Esophagus (tissue), 2 donors: ENCODE measurements around the gene CHRNG. TPM values are rescaled to one million over a fixed set of nuclear protein-coding genes. Genes with fewer than 3 reads are reported as not detected.

Experiments
- H3K27ac ChIP-seq, 2 donors: one replicate each; pipeline ENCODE4 v1.5.1; 2013; ENCODE audit warnings: low read depth in 2 of 2, mild to moderate bottlenecking in 2 of 2, inconsistent platforms in 1 of 2, low read length in 1 of 2, moderate library complexity in 1 of 2
- H3K27me3 ChIP-seq, 2 donors: one replicate each; pipeline ENCODE4 v1.6.1; 2013; ENCODE audit warnings: low read length in 2 of 2, control low read depth in 1 of 2, mild to moderate bottlenecking in 1 of 2; ENCODE audit not compliant: insufficient read depth in 2 of 2, control insufficient read depth in 1 of 2
- H3K36me3 ChIP-seq, 2 donors: one replicate each; pipeline ENCODE4 v1.6.1; 2013; ENCODE audit warnings: low read length in 1 of 2; ENCODE audit not compliant: control insufficient read depth in 2 of 2, insufficient read depth in 2 of 2
- H3K4me1 ChIP-seq, 2 donors: one replicate each; pipeline ENCODE4 v1.6.1; 2013; ENCODE audit warnings: low read length in 1 of 2; ENCODE audit not compliant: control insufficient read depth in 2 of 2, insufficient read depth in 2 of 2
- H3K4me3 ChIP-seq, 2 donors: one replicate each; pipeline ENCODE4 v1.5.1; 2013; ENCODE audit warnings: low read length in 2 of 2, mild to moderate bottlenecking in 2 of 2, low read depth in 1 of 2, moderate library complexity in 1 of 2
- H3K9me3 ChIP-seq, 2 donors: one replicate each; pipeline ENCODE4 v1.6.1; 2013; ENCODE audit warnings: mild to moderate bottlenecking in 2 of 2, low read depth in 1 of 2, low read length in 1 of 2, moderate library complexity in 1 of 2; ENCODE audit not compliant: control insufficient read depth in 2 of 2, insufficient read depth in 1 of 2
- WGBS, 2 donors: extraction: QIAGEN DNeasy Blood & Tissue Kit; methylation state at CpG; one replicate each; pipeline ENCODE4 v1.1.7; 2013; 5-methylcytosine and 5-hydroxymethylcytosine counted together
- polyA plus RNA-seq, 2 donors: library from polyadenylated mRNA; stranded (reverse); fragments of 200-250 nt; gene quantifications; one replicate each; pipeline ENCODE4 v1.2.3, GENCODE V29; 2013
- donor health status: healthy with polysubstance abuse.
- donor health status: Bipolar disorder and iron deficiency.

The CHRNG gene
- polyA plus RNA-seq, 2 donors = not detected

DNA sequence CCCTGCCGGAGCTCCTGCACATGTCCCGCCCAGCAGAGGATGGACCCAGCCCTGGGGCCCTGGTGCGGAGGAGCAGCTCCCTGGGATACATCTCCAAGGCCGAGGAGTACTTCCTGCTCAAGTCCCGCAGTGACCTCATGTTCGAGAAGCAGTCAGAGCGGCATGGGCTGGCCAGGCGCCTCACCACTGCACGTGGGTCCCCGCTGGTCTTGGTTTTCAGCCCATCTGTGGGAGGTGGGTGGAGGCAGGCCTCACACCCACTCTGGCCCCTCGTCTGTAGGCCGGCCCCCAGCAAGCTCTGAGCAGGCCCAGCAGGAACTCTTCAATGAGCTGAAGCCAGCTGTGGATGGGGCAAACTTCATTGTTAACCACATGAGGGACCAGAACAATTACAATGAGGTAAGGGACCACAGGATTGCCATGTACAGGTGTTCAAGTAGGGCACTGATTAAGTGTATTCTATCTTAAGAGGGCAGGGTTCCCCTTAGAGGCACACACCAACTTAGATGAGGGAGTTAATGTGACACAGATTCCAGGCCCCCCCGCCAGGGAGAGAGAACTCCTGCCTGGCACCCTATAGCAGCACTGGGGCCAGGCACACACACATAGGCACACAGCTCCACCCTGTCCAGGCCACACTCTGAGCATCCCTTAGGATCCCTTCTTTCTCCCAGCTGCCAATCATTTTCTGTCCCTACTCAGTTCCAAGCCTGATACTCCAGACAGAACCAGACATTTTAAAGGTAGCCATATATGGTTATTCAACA lies 5.4 kb upstream of the CHRNG start:
- 74 to 77% methylated on average over 13 of the region's 13 CpGs for WGBS, 2 donors
- Histone ChIP-seq H3K4me1 (peaks cover 0 to 2% of the 10 kb centered on the region in 2 donors), H3K36me3 (no peaks in the 10 kb centered on the region), H3K27ac (no peak overlapping the region), H3K4me3 (no peak overlapping the region), H3K27me3 (no peaks in the 10 kb centered on the region), H3K9me3 (peaks cover 0 to 6% of the 10 kb centered on the region in 2 donors)

DNA sequence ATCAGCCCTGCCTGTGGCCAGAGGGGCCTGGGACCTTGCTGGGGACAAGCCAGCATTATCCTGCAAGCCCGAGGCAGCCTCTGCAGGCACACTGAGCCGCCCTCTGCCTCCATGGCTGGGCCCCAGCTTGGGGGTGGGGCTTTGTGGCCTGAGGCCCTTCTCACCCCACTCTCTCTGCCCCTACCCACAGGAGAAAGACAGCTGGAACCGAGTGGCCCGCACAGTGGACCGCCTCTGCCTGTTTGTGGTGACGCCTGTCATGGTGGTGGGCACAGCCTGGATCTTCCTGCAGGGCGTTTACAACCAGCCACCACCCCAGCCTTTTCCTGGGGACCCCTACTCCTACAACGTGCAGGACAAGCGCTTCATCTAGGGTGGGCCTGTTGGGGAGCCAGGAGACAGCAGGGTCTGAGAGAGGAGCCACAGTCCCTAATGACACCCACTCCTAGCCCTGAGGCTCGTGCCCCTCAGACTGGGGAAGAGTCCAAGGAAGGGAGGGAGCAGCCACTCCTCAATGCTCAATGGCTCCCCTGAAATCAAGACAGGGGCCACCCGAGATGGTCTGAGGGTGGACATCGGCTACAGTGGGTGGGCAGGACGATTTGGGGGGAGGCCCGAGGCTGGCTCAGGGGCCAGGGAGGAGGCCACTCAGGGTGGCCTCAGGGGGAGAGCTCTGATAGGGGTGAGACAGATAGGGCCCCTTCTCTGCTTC lies 4.4 kb upstream of the CHRNG start:
- no peak overlapping the region for H3K4me3 ChIP-seq
- H3K36me3 ChIP-seq = no peaks in the 10 kb centered on the region
- H3K27me3 ChIP-seq = no peaks in the 10 kb centered on the region
- H3K9me3 ChIP-seq = peaks cover 0 to 6% of the 10 kb centered on the region in 2 donors
- peaks cover 3 to 6% of the 10 kb centered on the region in 2 donors for H3K4me1 ChIP-seq
- 77% methylated on average over 14 of the region's 14 CpGs for WGBS, 2 donors
- H3K27ac ChIP-seq = no peak overlapping the region

DNA sequence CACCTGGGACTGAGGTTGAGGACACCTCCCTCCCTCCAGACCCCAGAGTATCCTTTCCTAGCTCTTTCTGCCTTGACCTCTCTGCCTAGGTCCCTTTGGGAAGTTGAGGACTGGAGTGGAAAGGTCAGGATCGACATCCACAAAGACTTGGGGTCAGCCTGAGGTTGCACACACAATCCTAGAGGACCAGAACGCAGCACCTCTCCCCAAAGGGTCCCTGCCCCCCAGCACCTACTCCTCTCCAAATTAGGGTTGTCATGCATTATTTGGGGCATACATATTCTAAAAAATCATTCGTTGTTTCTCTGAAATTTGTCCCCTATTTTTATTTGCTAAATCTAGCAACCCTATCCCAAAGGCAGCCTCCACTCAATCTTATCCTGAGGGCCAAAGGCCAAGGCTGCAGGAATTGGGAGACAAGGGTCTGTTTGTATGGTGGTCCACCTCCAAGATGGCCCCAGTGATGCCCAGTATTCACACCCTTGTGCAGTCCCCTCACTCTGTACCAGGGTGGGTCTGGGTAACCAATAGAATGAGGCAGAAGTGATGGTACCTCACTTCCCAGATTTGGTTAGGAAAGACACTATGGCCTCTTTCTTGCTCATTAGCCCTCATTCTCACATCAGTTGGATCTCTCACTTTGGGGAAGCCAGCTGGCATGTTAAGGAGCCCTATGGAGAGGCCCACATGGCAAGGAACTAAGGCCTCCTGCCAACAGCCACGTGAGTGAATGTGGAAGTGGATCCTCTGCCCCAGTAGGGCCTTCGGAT lies 3.5 kb upstream of the CHRNG start:
- no peaks in the 10 kb centered on the region for H3K36me3 ChIP-seq
- no peak overlapping the region for H3K27ac ChIP-seq
- no peaks in the 10 kb centered on the region for H3K27me3 ChIP-seq
- no peak overlapping the region for H3K4me3 ChIP-seq
- H3K4me1 ChIP-seq = peaks cover 3 to 6% of the 10 kb centered on the region in 2 donors
- 88 to 89% methylated on average over 5 of the region's 5 CpGs for WGBS, 2 donors
- H3K9me3 ChIP-seq = peaks cover 0 to 6% of the 10 kb centered on the region in 2 donors

DNA sequence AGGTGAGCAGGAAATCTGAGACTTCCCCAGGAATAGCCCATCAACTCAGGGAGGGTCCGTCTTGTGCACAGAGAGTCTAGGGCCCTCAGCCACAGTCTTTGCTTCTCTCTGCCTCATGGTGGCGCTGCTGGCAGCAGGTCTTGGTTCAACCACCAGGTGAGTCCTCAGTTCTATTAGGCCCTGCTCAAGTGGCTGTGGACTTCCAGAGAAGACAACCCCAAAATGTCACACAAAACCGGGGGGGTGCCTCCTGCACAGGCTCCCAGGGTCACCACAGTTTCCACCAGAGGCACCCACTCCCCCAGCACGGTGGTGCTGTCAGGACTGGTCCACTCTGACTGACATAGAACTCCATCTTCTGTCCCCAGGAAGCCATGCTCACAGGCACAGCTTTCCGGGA lies 2.4 kb upstream of the CHRNG start:
- no peaks in the 10 kb centered on the region for H3K27me3 ChIP-seq
- peaks cover 3 to 6% of the 10 kb centered on the region in 2 donors for H3K4me1 ChIP-seq
- H3K27ac ChIP-seq = no peak overlapping the region
- peaks cover 0 to 6% of the 10 kb centered on the region in 2 donors for H3K9me3 ChIP-seq
- H3K4me3 ChIP-seq = no peak overlapping the region
- WGBS, 2 donors = 54 to 63% methylated on average over 5 of the region's 5 CpGs
- no peaks in the 10 kb centered on the region for H3K36me3 ChIP-seq

DNA sequence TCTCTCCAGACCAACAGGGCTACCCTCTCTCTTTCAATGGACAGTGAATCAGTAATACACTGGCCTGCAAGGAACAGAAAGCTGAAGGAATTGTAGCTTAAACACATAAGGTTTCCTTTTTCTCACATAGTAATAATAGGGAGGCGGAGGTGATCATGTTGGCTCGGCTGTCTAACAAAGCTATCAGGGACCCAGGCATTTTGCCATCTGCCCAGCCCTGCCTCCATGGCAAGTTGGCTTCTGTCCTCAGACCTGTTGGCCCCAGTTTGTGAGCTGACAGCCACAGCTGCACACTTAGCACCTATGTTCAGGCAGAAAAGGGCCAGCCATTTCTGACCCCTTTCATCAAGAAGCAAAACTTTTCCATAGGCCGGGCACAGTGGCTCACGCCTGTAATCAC lies 2.0 kb upstream of the CHRNG start:
- WGBS, 2 donors = 67 to 73% methylated on average over 4 of the region's 4 CpGs
- no peak overlapping the region for H3K27ac ChIP-seq
- no peaks in the 10 kb centered on the region for H3K27me3 ChIP-seq
- H3K36me3 ChIP-seq = no peaks in the 10 kb centered on the region
- peaks cover 0 to 6% of the 10 kb centered on the region in 2 donors for H3K9me3 ChIP-seq
- peaks cover 3 to 6% of the 10 kb centered on the region in 2 donors for H3K4me1 ChIP-seq
- H3K4me3 ChIP-seq = no peak overlapping the region

DNA sequence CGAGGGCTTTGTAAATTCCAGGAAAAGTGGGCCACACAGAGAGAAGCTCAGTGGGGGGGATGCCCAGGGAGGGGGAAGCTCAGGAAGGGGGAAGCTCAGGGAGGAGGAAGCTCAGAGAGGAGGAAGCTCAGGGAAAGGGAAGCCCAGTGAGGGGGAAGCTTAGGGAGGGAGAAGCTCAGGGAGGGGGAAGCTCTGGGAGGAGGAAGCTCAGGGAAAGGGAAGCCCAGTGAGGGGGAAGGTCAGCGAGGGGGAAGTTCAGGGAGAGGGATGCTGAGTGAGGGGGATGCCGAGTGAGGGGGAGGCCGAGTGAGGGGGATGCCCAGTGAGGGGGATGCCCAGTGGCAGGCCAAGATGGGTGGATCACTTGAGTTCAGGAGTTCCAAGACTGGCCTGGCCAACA lies 821 bp upstream of the CHRNG start:
- WGBS, 2 donors = 23 to 28% methylated on average over 4 of the region's 4 CpGs
- H3K27me3 ChIP-seq = no peaks in the 10 kb centered on the region
- H3K36me3 ChIP-seq = no peaks in the 10 kb centered on the region
- H3K4me3 ChIP-seq = no peak overlapping the region
- H3K27ac ChIP-seq = no peak overlapping the region
- peaks cover 0 to 6% of the 10 kb centered on the region in 2 donors for H3K9me3 ChIP-seq
- H3K4me1 ChIP-seq = peaks cover 3 to 6% of the 10 kb centered on the region in 2 donors

DNA sequence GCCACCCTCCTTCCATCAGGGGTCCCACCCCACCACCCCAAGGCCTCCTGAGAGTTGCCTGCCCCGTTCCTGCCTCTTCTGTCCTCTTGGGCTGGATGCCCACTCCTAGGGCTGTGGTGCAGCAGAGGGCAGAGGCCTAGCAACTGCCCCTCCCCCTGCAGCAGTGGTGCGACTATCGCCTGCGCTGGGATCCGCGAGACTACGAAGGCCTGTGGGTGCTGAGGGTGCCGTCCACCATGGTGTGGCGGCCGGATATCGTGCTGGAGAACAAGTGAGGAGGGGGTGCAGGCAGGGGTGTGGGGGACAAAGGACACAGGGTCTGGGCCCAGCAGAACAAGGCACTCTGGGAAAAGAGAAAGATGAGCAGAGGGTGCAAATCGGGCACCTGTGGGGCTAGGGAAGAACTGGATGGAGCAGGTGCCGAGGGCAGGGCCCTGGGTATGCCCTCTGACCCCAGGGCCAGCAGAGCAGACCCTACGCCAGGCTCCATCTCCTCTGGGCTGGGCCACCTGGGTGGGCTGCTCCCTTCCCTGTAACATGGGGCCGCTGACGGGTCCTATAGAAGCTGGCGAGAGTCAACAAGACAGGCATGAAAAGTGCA lies 1.0 kb downstream of the CHRNG start:
- Histone ChIP-seq H3K4me3 (no peak overlapping the region), H3K36me3 (peaks cover 0 to 2% of the 10 kb centered on the region in 2 donors), H3K27me3 (no peaks in the 10 kb centered on the region), H3K4me1 (peaks cover 3 to 6% of the 10 kb centered on the region in 2 donors), H3K9me3 (peaks cover 0 to 4% of the 10 kb centered on the region in 2 donors), H3K27ac (no peak overlapping the region)
- WGBS, 2 donors = 78 to 80% methylated on average over 17 of the region's 17 CpGs

DNA sequence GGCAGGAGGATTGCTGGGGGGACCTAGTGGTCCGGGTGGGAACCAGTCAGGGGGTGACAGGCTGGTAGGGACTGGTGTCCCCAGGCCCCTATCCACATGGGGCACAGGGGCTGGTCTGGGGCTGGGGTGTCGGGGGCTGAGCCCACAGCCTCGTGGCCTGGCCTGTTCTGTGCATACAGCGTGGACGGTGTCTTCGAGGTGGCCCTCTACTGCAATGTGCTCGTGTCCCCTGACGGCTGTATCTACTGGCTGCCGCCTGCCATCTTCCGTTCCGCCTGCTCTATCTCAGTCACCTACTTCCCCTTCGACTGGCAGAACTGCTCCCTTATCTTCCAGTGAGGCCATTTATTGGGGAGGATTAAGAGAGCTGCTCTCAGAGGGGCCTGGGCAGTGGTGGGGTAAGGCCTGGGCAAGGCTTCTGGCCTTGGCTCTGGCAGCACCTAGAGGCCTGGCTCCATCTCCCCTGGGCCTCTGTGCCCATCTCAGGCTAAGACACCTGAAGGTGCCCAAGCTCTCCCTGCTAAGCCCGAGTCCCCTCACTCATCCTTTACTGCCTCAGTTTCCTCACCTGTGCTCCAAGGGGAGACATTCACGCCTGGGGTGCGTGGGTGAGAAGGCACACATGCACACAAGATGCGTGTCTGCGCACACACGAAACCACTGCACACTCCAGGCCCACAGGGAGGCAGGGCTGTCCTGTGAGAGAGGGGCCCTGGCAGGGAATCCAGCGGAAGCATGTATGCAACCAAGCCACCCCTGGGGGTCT lies 1.9 kb downstream of the CHRNG start:
- WGBS, 2 donors = 71 to 75% methylated on average over 19 of the region's 19 CpGs
- no peak overlapping the region for H3K27ac ChIP-seq

More for the DNA sequence above, 1.9 kb downstream of the CHRNG start:
- H3K36me3 ChIP-seq = peaks cover 0 to 5% of the 10 kb centered on the region in 2 donors
- H3K4me3 ChIP-seq = no peak overlapping the region
- no peaks in the 10 kb centered on the region for H3K27me3 ChIP-seq
- no peaks in the 10 kb centered on the region for H3K9me3 ChIP-seq
- H3K4me1 ChIP-seq = peaks cover 6 to 8% of the 10 kb centered on the region in 2 donors
